AG09309 (cell line): ENCODE data around the gene TANC1.

Experiments
- DNase-seq: peaks from one replicate; pipeline ENCODE4 v3.0.0-alpha.2; 2010; ENCODE audit warnings: low read depth
- H3K4me3 ChIP-seq: 2 replicates; pipeline ENCODE4 v1.5.1; 2011; ENCODE audit warnings: mild to moderate bottlenecking, low read depth, low read length, moderate library complexity; ENCODE audit not compliant: control insufficient read depth
- CTCF ChIP-seq: IDR thresholded peaks from 2 replicates; pipeline ENCODE4 v1.5.1; 2011; ENCODE audit warnings: mild to moderate bottlenecking, low read depth, low read length, inconsistent platforms; ENCODE audit not compliant: insufficient read depth, control insufficient read depth; ENCODE audit errors: missing control alignments

Gene TANC1

GRCh38 chr2:159074605-159075004 is 106.2 kb downstream of the TANC1 start:
- TF ChIP-seq CTCF = no peak
- H3K4me3 ChIP-seq = no peak overlapping the region
- DNase-seq = no peak

DNA sequence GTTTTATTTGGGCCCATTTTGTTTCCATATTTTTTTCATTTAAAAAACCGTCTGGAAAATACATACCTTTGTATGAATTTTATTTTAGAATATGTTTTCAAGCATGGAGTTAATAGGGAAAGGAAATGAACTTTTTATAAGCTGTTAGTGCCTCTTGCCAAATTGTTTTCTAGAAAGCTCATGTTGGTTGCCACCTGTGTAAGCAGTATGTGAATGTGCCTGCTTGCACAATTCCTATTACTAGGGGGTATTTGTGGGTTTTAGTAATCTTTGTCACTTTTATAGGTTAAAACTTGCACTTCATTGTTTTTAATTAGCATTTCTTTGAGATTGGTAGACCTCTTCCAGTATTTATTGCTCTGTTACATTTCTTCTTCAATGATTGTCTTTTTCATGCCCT is 107.3 kb downstream of the TANC1 start:
- H3K4me3 ChIP-seq = no peak overlapping the region
- DNase-seq = no peak
- no peak for TF ChIP-seq CTCF

DNA sequence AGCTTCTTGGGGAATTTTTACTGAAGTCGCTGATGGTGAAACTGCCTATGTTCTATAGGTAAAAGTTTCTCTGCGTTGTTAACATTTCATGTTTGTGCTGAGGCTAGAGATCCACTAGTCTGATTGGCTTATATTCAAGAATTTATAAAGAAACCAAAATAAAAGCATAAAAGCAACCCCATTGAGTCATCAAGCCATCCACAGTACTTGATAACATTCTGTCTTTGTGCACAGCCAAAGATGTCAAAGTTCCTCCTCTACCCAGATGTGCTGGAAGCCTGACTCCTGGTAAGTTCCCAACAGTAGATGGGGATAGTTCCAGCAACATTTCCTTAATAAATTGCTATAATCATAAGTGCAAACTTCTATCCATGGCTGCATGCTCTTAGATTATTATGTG is 107.8 kb downstream of the TANC1 start:
- TF ChIP-seq CTCF = peak; percentile 12
- H3K4me3 ChIP-seq = no peak overlapping the region
- DNase-seq = no peak

DNA sequence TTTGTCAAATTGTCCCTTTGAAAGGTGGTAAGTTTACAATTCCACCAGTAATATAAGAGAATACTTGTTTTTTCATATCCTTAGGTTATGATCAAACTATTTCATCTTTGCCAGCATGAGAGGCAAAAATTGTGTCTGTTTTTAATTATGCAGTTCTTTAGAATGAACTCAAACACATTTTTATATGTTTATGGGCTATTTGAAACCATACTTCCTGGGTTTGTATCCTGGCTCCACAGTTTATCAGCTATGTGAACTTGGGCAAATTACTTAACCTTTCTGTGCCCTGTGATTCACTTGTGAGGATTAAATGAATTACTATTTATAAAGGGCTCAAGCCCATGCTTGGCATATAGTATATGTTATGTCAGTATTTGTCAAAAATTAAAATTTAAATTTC is 109.4 kb downstream of the TANC1 start:
- no peak for DNase-seq
- TF ChIP-seq CTCF = no peak

DNA sequence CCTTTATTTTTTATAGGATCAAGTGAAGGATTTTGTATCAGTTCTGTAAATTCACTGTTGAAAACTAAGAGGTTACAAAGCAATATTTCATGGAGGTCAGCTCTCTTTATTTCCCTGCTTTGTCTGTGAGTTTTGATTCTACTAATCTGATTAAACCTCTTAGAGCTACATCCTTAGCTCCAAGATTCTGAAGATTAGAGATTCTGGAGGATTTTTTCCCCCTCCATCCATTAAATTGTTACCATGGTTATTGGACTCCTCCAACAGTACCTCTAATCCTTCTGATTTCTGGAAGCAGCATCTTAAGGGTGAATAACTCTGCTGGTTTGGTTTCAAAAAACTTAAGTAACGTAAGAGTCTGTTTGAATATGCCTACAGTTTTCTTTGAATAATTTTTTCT is 110.0 kb downstream of the TANC1 start:
- no peak overlapping the region for H3K4me3 ChIP-seq
- no peak for DNase-seq
- no peak for TF ChIP-seq CTCF

More for the DNA sequence above, 109.4 kb downstream of the TANC1 start:
- H3K4me3 ChIP-seq = no peak overlapping the region

DNA sequence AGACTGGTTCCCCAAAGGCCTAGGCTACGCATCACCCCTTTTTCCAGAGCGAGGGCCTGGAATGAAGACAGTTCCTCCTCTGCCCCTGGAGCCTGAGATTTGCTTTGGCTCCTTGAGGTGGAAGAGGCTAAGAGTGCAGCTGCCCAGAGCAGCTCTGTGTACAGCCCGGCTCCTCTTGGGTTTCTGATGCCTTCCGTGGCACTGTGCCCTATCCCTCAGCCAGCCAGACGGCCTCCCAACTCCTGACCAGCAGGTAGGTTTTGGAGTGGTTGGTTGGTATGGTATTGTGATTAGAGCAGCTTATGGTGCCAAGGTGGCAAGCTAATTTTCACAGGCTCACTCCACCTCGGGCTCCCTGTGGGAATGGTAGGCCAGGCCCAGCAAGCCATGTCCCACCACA is 112.2 kb downstream of the TANC1 start:
- DNase-seq = no peak
- TF ChIP-seq CTCF = no peak

GRCh38 chr2:159082119-159082518 is 113.7 kb downstream of the TANC1 start:
- DNase-seq = no peak
- TF ChIP-seq CTCF = no peak
- H3K4me3 ChIP-seq = no peak overlapping the region

More for the DNA sequence above, 112.2 kb downstream of the TANC1 start:
- no peak overlapping the region for H3K4me3 ChIP-seq
